ENCODE data around the gene TNFRSF17. TPM values are rescaled to one million over a fixed set of nuclear protein-coding genes. Genes with fewer than 3 reads are reported as not detected.

TNFRSF17 gene
- total RNA-seq, 2 donors from 2014 or later: not detected

DNA sequence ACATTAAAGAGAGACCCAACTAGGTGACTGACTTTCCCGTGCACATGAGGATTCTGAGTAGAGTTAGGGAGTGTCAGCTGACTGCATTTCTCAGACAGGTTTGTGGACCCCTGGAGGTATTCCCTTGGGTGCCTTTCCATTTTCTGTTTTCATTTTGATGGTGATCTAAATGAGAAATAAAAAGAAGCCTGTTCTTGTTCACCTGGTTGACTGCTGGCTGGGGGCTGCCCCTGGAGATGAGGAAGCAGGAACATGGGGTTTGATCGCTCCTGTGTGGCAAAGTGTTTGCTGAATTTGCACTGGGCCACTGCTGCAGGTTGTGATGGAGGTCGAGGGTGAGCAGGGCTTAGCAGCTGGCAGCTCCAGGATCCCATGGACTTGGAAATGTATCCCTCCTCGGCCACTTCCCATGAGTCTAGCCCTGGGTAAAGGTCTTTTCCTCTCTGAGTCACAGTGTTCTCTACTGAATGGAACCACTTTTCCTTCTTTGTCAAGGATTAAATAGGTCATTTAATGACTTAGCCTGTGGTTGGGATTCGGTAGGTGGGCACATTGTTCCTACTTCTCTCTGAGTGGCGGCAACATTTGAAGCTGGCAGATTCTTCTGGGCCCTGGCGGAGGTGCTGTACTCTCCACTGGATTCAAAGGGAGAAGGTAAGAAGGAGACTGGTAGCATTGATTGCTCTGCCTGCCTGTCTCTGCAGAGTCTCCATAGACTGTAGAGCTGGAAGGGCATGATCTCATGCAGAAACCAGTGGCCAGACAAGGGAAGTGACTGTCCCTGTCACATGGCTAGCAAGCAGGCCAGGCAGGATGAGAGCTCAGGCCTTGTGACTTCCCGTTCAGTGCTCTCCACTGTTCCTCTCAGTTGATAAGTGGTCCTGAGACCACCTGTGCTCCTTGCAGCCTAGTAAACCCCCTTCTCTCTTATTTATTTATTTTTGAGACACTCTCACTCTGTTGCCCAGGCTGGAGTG lies 29.4 kb downstream of the TNFRSF17 start:
- ATAC-seq (peak; percentile 89 to 91), DNase-seq (peak; percentile 33)
- intact Hi-C loops (cut with DNase I): no loop called here

DNA sequence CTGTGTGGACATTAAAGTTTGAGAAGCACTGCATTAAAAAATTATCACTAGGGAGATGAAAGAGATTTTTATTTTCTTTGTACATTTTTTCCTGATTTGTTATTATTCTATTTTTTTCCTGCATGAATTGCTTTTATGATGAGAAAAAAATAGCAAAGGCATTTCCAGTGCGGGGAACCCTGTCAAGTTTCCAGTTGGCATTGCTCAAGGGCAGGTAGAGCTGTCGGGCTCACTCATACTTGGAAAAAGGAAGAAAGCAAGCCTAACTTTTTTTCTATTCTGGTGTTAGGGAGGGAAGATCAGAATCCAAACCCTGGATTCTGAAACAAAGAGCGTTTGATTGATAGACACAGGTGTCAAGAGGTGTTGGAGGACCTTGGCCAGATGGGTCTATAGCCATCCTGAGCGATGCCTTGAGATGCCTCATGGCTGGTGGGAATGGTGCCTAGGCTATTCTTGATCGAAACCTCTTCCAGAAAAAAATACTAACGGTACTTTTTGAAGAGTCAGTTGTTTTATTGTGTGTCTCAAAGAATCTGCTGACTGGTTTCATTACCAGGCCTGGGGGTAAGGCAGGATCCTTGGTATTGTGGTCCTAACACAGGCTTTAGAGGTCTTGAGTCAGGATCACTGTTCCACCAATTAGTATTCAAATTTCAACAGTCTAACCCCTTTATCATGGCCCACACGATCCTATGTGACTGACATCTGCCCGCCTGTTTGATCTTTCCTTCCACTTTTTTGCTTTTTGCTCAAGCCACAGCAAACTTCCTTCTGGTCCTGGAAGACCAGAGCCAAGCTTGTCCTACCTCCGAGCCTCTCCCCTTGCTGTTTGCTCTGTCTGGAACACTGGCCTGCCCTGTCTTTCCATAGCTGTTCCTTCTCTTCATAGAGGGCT lies 31.7 kb downstream of the TNFRSF17 start:
- intact Hi-C loops (cut with DNase I): no loop called here
- no peak for ATAC-seq
- DNase-seq: no peak

DNA sequence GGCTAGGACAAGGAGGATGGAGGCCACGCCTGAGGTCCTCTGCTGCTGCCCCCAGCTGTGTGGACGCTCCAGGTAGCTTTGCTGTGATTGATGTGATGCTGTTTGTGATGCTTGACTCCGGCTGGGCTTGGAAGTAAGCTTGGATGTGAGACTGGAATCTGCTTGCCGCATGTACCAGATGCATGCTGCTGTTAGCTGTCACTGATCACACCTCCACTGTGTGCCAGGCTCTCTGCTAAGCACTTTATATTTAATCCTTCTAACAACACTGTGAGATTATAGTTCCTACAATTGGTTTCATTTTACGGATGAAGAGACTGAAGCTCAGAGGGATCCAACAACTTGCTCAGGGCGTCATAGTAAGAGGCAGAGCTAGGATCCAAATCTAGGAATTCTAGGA lies 35.0 kb downstream of the TNFRSF17 start:
- intact Hi-C loops (cut with DNase I): no loop called here

DNA sequence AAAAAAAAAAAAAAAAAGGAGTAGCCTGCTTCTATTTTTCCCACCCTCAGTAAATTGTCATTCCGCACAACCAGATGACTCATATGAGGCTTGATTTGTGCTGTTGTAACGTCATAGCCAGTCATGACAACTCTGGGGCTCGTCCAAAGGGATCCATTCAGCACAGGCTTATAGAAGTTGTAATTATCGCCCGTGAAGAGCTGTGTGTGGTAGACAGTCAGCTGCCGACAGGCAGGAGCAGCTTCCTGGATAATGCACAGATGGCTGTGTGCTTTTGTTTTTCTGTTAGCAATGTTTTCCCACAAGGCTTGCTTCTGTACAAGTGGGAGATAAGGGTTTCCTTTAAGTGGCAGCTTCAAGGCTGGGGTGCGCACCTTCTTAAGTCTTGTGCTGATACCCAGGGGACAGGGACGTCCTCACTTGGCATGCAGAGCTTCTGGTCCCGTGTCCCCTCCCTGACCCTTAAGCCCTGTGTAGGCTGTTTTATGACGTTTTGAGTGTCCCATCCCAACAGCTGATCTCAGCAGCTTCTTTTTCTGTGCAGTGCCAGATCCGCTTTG lies 37.5 kb downstream of the TNFRSF17 start:
- DNase-seq (peak; percentile 40), ATAC-seq (peak in 1 of 2 donors; percentile 71)
- intact Hi-C loops (cut with DNase I): no loop called here

More for the DNA sequence above, 35.0 kb downstream of the TNFRSF17 start:
- no peak for DNase-seq
- ATAC-seq: peak; percentile 32 to 64

DNA sequence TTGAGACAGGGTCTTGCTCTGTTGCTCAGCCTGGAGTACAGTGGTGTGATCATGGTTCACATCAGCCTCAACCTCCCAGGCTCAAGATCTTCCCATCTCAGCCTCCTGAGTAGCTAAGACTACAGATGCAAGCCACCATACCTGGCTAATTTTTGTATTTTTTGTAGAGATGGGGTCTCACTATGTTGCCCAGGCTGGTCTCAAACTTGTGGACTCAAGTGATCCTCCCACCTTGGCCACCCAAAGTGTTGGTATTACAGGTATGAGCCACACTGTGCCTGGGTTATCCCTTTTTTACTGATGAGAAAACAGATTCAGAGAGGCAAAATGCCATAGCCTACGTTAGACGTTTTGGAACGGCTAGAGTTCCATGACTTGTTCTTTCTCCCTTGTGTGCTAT lies 41.6 kb downstream of the TNFRSF17 start:
- intact Hi-C loops (cut with DNase I): no loop called here
- no peak for DNase-seq
- no peak for ATAC-seq

DNA sequence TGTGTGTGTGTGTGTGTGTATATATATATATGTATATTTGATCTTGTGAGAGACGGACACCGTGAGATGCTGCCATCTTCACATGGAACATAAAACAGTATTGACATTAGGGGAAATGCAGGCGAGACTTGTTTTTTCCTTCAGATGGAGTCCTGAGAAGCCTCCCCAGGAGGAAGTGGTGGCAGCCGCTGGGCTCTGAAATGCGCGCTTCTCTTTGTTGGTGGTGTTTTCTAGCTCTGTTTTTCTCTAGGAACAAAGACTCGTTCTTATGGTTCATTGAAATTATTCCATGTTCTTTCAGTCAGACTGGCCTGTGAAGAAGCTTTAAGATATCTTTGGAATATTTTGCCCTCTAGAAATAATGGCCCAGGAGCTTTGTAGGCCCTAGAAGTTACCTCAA lies 44.5 kb downstream of the TNFRSF17 start:
- no peak for DNase-seq
- intact Hi-C loops (cut with DNase I): no loop called here
- ATAC-seq: no peak

DNA sequence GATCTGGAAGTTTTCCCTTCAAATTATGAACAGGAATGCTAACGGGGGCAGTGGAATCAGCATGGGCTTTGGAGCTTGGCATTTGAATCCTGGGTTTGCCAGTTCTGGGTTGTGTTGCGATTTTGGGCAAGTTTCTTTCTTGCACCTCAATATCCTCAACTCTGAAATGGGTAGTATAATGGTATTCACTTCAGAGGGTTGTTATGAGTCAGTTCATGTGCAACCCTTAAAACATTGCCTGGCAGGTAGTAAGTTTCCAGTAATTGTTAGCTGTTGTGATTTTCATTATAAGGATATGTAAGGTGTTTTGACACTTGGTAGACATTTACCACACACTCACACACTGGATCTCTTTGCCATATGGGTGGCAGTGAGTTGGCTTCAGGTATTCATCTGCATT lies 44.9 kb downstream of the TNFRSF17 start:
- ATAC-seq (no peak), DNase-seq (no peak)
- intact Hi-C loops (cut with DNase I): no loop called here

DNA sequence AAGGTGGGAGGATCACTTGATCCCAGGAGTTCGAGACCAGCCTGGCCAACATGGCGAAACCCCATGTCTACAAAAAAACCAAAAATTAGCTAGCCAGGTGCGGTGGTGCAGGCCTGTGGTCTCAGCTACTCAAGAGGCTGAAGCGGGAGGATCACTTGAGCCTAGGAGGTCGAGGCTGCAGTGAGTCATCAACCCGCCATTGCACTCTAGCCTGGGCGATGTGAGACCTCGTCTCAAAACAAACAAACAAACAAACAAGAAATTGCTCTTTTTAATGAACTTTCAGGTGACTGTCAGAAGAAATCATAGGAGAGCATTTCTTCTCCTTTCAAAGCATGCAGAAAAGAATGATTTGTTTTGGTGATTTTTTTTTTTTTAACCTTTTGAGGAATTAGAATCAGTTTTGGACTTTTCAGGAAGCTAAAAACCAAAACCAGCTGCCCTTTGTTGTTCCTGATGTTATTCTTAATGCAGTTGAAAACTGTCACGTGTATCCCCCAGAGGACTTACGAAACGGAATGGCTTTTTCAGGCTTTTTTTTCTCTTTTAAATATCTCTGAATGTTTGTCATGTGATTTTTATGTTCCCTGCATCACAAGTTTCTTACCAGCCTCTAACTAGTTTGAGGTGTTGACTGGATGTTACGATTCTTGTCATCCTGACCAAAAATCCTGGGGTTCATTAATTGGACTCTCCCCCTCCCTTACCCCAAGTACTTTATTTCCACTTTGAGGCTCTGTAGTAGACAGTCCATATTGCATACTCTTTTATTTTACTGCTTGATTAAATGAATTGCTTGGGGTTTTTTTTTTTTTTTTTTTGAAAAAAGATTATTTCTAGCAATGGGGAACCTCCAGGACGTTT lies 45.6 kb downstream of the TNFRSF17 start:
- intact Hi-C loops (cut with DNase I): no loop called here
- no peak for DNase-seq
- ATAC-seq: no peak

DNA sequence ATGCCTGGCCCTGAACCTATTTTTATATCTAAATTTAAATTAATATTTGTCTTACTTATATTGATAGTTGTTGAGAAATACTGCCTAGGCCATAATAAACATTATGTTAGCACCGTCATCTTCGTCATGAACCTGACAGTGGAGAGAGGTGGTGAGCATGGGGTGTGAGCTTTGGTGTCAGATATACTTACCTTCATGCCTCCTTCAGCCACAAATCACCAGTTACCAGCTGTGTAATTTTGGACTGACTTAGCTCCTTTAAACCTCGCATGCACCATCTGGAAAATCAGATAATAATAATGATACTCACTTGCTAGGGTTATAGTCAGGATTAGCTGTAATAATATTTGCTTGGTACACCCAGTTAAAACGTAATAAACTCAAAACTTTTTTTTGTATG lies 46.6 kb downstream of the TNFRSF17 start:
- ATAC-seq: no peak
- DNase-seq: no peak
- intact Hi-C loops (cut with DNase I): no loop called here

DNA sequence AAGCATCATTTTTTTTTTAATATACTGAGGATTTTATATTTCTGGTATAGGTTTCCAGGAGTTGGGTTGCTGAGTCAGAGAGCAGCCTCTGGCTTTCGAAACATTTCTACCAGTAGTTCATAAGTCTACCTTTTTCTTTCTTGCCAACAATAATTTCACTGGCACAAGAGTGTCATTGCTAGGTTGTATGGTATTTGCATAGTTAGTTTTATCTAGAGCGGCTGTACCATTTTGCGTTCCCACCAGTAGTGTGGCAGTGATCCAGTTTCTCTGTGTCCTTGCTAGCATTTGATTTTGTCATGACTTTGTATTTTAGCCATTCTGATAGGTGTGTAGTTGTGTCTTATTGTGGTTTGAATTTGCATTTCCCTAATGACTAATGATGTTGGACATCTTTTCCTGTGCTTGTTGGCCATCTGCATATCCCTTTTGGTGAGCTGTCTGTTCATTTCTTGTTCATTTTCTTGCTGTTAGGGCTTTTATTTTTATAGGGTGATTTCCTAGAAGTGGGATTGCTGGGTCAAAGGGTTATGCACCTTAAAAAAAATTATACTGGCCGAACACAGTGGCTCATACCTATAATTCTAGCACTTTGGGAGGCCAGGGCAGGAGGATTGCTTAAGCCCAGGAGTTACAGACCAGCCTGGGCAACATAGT lies 51.4 kb downstream of the TNFRSF17 start:
- ATAC-seq: no peak

DNA sequence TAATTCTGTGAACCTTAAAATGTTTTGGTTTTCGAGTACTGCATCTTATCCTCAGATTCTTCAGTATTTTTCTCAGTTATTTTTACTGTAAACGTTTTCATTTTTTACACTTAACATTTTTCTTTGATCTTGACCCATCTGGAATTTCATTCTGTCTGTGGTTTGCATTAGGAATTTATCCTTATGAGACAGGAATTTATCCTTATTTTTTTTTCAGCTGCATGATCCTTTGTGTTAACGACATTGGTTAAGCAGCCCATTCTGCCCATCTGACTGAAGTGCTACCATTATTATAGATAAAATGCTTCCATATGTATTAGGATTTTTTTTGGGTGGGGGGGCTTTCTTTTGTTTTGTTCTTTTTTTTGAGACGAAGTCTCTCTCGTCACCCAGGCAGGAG lies 52.5 kb downstream of the TNFRSF17 start:
- DNase-seq (no peak), ATAC-seq (no peak)
- intact Hi-C loops (cut with DNase I): no loop called here

More for the DNA sequence above, 51.4 kb downstream of the TNFRSF17 start:
- intact Hi-C loops (cut with DNase I): no loop called here
- DNase-seq: no peak

Other genes with a start within 250 kb of the TNFRSF17 start
- 10 to 100 TPM; 21.8 to 30.4 TPM for gene TXNDC11, start 222.4 kb upstream of the TNFRSF17 start, total RNA-seq
- 10 to 100 TPM; 24.0 to 28.2 TPM for gene ZC3H7A, start 168.0 kb upstream of the TNFRSF17 start, total RNA-seq
- gene RSL1D1, start 113.7 kb upstream of the TNFRSF17 start, total RNA-seq: 100 to 1,000 TPM in 1 of 2 donors, 10 to 100 TPM in 1; 98.4 to 113 TPM
- gene GSPT1, start 49.3 kb upstream of the TNFRSF17 start, total RNA-seq: 100 to 1,000 TPM in 1 of 2 donors, 10 to 100 TPM in 1; 87.5 to 111 TPM
- 1 to 10 TPM; 2.1 to 2.4 TPM for gene NPIPB2, start 23.2 kb upstream of the TNFRSF17 start, total RNA-seq
- 10 to 100 TPM; 18.0 to 18.8 TPM for gene SNX29, start 11.5 kb downstream of the TNFRSF17 start, total RNA-seq